Hepatocyte (in vitro differentiated cells): Measurements from ENCODE around the gene ADAMTS2.

Source experiments
- EZH2 ChIP-seq: fragments of 200-600 bp; sonication (generic); IDR thresholded peaks from 2 replicates; pipeline ENCODE4 v1.6.1; 2016; ENCODE audit warnings: antibody characterized with exemption, mild to moderate bottlenecking, borderline replicate concordance
- EZH2phosphoT487 ChIP-seq: fragments of 200-600 bp; sonication (generic); IDR thresholded peaks from one replicate; pipeline ENCODE4 v1.6.1; 2018; ENCODE audit warnings: antibody characterized with exemption, mild to moderate bottlenecking, low read depth, moderate library complexity; ENCODE audit not compliant: unreplicated experiment, severe bottlenecking
- TF ChIP-seq, protein P1 (sequence below): fragments of 200-600 bp; sonication (generic); IDR thresholded peaks from 2 replicates; pipeline ENCODE4 v1.5.1; 2016; ENCODE audit warnings: antibody characterized with exemption, mild to moderate bottlenecking; ENCODE audit not compliant: poor library complexity

GRCh38 chr5:179294891-179295777 is 50.1 kb downstream of the ADAMTS2 start:
- TF ChIP-seq EZH2phosphoT487 = no peak
- TF ChIP-seq, protein P1, sequence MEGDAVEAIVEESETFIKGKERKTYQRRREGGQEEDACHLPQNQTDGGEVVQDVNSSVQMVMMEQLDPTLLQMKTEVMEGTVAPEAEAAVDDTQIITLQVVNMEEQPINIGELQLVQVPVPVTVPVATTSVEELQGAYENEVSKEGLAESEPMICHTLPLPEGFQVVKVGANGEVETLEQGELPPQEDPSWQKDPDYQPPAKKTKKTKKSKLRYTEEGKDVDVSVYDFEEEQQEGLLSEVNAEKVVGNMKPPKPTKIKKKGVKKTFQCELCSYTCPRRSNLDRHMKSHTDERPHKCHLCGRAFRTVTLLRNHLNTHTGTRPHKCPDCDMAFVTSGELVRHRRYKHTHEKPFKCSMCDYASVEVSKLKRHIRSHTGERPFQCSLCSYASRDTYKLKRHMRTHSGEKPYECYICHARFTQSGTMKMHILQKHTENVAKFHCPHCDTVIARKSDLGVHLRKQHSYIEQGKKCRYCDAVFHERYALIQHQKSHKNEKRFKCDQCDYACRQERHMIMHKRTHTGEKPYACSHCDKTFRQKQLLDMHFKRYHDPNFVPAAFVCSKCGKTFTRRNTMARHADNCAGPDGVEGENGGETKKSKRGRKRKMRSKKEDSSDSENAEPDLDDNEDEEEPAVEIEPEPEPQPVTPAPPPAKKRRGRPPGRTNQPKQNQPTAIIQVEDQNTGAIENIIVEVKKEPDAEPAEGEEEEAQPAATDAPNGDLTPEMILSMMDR = no peak
- TF ChIP-seq EZH2 = no peak
